Measurements from ENCODE around the gene ST7L. TPM values are rescaled to one million over a fixed set of nuclear protein-coding genes. Genes with fewer than 3 reads are reported as not detected.
"Not testable (repeated sequence)": the region's sequence is repeated elsewhere in the genome, so short reads cannot be mapped to it uniquely, and the experiment has no call there.

Gene ST7L
- polyA plus RNA-seq, 4 donors: 26.0 to 33.4 (median 28.4) TPM

DNA sequence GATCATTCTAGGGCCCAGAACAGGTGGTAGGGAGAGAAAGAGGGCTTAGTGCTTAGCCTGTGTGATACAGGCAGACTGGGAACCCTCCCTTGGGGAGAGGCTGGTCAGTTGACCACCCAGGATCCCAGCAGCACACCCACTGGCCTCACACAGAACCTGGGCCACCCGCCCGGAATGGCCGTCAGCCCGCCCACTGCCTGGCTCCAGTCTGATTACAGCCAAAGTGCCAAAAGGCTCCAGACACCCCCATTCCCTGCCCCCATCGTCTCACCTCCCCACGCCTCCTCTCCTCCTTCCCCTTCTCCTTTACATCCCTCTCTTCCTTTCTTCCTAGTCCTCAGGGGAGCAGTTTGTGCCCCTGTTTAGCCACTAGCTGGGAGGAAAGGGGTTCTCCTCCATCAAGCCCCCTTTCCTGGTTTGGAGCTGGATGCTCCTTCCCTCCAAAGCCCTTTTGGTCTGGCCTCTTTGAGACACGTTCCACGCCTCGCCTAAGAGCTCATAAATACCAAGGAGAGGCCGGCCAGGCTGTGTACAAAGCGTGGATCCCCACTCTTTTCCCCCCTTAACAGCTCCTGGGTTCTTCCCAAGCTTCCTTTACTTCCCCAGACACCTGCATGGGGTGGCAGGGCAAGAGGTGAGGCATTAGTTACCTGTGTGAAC is 114.8 kb downstream of the ST7L start:
- no peak for DNase-seq (ENCODE audit: low read depth in 4 of 4, low spot score in 2 of 4)

DNA sequence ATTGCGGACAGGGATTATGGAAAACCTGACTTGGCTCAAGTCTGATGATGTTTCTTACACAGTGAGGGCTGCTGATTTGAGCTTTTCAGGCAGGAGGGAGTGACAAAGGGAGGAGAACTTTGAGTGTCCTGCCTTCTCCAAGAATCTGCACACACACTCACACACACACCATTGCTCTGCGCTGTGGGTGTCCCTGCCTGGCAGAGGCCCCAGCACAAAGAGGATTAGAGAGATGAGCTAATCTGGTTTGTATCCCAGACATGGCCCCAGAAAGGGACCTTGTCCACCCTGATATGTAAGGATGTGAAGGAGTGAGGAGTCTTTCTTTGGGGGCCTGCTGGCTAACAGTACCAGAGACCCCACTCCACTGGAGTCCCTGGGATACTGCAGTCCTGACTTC is 116.1 kb downstream of the ST7L start:
- DNase-seq (ENCODE audit: low read depth in 4 of 4, low spot score in 2 of 4): no peak

- DNase-seq (ENCODE audit: low read depth in 4 of 4, low spot score in 2 of 4): no peak
Observed at GRCh38 chr1:112501810-112502641, 116.9 kb downstream of the ST7L start.

DNA sequence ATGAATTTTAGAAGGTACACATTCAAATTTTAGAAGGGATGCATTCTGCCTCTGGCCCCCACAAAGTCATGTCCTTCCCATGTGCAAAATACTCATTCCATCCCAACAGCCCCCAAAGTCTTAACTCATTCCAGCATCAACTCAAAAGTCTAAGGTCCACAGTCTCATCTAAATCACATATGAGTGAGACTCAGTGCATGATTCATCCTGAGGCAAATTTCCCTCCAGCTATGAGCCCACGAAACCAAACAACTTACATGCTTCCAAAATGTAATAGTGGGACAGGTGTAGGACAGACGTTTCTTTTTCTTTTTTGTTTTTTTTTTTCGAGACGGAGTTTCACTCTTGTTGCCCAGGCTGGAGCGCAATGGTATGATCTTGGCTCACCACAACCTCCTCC is 122.7 kb downstream of the ST7L start:
- no peak for DNase-seq (ENCODE audit: low read depth in 4 of 4, low spot score in 2 of 4)

- DNase-seq (ENCODE audit: low read depth in 4 of 4, low spot score in 2 of 4): no peak
Observed at GRCh38 chr1:112493351-112493750, 125.6 kb downstream of the ST7L start.

DNA sequence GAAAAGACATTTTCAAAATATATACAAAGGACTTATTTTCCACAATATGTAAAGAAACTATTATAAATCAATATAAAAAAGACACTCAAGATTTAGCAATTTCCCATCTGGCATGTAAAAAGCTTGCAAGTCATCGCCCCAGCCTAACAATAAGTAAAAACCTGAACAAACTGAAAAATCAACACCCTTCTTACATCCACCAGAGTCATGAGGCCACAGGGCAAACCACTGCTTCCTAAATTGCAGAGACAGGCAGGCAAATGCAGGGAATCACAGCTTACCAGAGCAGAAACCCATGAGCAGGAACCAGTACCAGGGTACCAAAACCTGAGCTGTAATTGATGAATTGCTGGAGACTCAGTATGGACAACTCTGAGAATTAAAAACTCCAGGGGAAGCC is 126.9 kb downstream of the ST7L start:
- DNase-seq (ENCODE audit: low read depth in 4 of 4, low spot score in 2 of 4): no peak

DNA sequence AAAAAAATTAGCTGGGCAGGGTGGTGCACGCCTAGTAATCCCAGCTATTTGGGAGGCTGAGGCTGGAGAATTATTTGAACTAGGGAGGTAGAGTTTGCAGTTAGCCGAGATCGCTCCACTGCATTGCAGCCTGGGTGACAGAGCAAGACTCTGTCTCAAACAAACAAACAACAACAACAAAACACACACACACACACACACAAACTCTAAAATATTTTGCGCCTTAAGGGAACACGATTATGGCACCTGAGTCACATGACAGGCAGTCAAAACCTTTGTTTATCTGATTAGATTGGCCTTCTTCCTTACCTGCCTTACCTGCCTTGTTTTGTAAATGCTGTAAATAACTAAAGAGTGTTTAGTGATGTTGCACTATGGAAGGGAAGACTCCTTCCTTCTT is 130.8 kb downstream of the ST7L start:
- DNase-seq (ENCODE audit: low read depth in 4 of 4, low spot score in 2 of 4): no peak

GRCh38 chr1:112487686-112488085 is 131.3 kb downstream of the ST7L start:
- not testable (repeated sequence) for DNase-seq (ENCODE audit: low read depth in 4 of 4, low spot score in 2 of 4)

DNA sequence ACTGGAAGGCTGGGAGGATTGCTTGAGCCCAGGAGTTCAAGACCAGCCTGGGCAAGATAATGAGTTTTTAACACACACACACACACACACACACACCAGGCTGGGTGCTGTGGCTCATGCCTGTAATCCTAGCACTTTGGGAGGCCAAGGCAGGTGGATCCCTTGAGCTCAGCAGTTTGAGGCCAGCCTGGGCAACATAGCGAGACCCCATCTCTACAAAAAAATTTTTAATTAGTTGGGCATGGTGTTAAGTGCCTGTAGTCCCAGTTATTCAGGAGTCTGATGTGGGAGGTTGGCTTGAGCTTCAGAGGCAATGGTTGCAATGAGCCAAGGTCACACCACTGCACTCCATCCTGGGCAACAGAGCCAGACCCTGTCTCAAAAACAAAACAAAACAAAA is 132.9 kb downstream of the ST7L start:
- DNase-seq (ENCODE audit: low read depth in 4 of 4, low spot score in 2 of 4): not testable (repeated sequence)

DNA sequence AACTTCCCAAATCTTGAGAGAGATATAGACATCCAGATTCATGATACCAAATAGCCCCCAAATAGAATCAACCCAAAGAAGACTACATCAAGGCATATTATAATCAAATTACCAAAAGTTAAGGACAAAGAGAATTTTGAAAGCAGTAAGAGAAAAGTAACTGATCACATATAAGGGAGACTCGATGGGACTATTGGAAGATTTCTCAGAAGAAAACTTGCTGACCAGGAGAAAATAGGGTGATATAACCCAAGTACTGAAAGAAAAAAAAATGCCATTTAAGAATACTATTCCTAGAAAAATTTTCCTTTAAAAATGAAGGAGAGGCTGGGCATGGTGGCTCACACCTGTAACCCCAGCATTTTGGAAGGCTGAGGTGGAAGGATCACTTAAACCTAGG is 140.6 kb downstream of the ST7L start:
- DNase-seq (ENCODE audit: low read depth in 4 of 4, low spot score in 2 of 4): no peak

- no peak for DNase-seq (ENCODE audit: low read depth in 4 of 4, low spot score in 2 of 4)
Observed at GRCh38 chr1:112477550-112477949, 141.4 kb downstream of the ST7L start.

Other genes with a start within 250 kb of the ST7L start
- gene CTTNBP2NL, start 222.9 kb downstream of the ST7L start, polyA plus RNA-seq (ENCODE audit: insufficient read length in 4 of 4): 10 to 100 TPM; 36.9 to 41.2 (median 40.5) TPM
- gene WNT2B, start 110.2 kb downstream of the ST7L start, polyA plus RNA-seq (ENCODE audit: insufficient read length in 4 of 4): 1 to 10 TPM; 1.9 to 4.8 (median 3.4) TPM
- 100 to 1,000 TPM; 125 to 145 (median 132) TPM for gene CAPZA1, start 691 bp upstream of the ST7L start, polyA plus RNA-seq (ENCODE audit: insufficient read length in 4 of 4)
- 10 to 100 TPM; 60.8 to 87.7 (median 70.4) TPM for gene MOV10, start 55.5 kb upstream of the ST7L start, polyA plus RNA-seq (ENCODE audit: insufficient read length in 4 of 4)
- 100 to 1,000 TPM; 201 to 253 (median 223) TPM for gene RHOC, start 88.0 kb upstream of the ST7L start, polyA plus RNA-seq (ENCODE audit: insufficient read length in 4 of 4)
- 1 to 10 TPM in 3 of 4 donors, under 1 TPM in 1; 0.96 to 1.8 (median 1.3) TPM for gene PPM1J, start 96.2 kb upstream of the ST7L start, polyA plus RNA-seq (ENCODE audit: insufficient read length in 4 of 4)